ENCODE measurements around the gene NT5M. TPM values are rescaled to one million over a fixed set of nuclear protein-coding genes. Genes with fewer than 3 reads are reported as not detected.

The NT5M gene
- total RNA-seq, 2 experiments from 2014 or later: 5.5 to 7.6 TPM

GRCh38 chr17:17391668-17392370, 88.6 kb downstream of the NT5M start:
- Mint-ChIP-seq H3K27me3 (peaks cover 20% of the 10 kb centered on the region), H3K27ac (peak overlapping the region; percentile 76)

GRCh38 chr17:17393976-17394375, 90.8 kb downstream of the NT5M start:
- Mint-ChIP-seq H3K27ac (no peak overlapping the region), H3K9me3 (peaks cover 3% of the 10 kb centered on the region), H3K27me3 (peaks cover 20% of the 10 kb centered on the region), H3K36me3 (ENCODE audit: low read depth) (peaks cover 3% of the 10 kb centered on the region), H3K4me3 (no peak overlapping the region), H3K4me1 (peaks cover 23% of the 10 kb centered on the region)
- POLR2A ChIA-PET: no interaction called here
- no peak for DNase-seq
- CTCF ChIA-PET: interaction anchor here (1.9 kb wide), 1 partner anchor 103 kb away, joined by 6 read pairs; the partner anchor contains the start of gene RASD1

More at GRCh38 chr17:17391668-17392370, 88.6 kb downstream of the NT5M start:
- Mint-ChIP-seq H3K36me3 (ENCODE audit: low read depth) (peaks cover 3% of the 10 kb centered on the region), H3K9me3 (peaks cover 3% of the 10 kb centered on the region), H3K4me1 (peaks cover 23% of the 10 kb centered on the region), H3K4me3 (peak overlapping the region; percentile 62)
- DNase-seq: peak; percentile 68
- ChIA-PET CTCF (interaction anchor here (0.7 to 2.6 kb wide), 5 partner anchors 22 to 43 kb away, joined by 3 to 9 read pairs (median 3); no protein-coding TSS in a partner anchor), POLR2A (interaction anchor here (1.1 kb wide), 1 partner anchor 25 kb away, joined by 3 read pairs; no protein-coding TSS in a partner anchor)

GRCh38 chr17:17394494-17394893, 91.3 kb downstream of the NT5M start:
- POLR2A ChIA-PET: no interaction called here

GRCh38 chr17:17395246-17395802, 92.2 kb downstream of the NT5M start:
- Mint-ChIP-seq H3K4me3 (no peak overlapping the region), H3K36me3 (ENCODE audit: low read depth) (peaks cover 3% of the 10 kb centered on the region), H3K27me3 (peaks cover 15% of the 10 kb centered on the region), H3K9me3 (peaks cover 3% of the 10 kb centered on the region), H3K27ac (no peak overlapping the region), H3K4me1 (peaks cover 24% of the 10 kb centered on the region)
- CTCF ChIA-PET: interaction anchor here (1.1 kb wide), 1 partner anchor 101 kb away, joined by 4 read pairs; the partner anchor contains the start of gene RASD1
- no peak for DNase-seq
- POLR2A ChIA-PET: no interaction called here

More at GRCh38 chr17:17394494-17394893, 91.3 kb downstream of the NT5M start:
- Mint-ChIP-seq H3K27ac (no peak overlapping the region), H3K4me1 (peaks cover 23% of the 10 kb centered on the region), H3K27me3 (peaks cover 20% of the 10 kb centered on the region), H3K4me3 (no peak overlapping the region), H3K36me3 (ENCODE audit: low read depth) (peaks cover 3% of the 10 kb centered on the region), H3K9me3 (peaks cover 3% of the 10 kb centered on the region)
- no peak for DNase-seq
- CTCF ChIA-PET: interaction anchor here (1.9 kb wide), 1 partner anchor 102 kb away, joined by 6 read pairs; the partner anchor contains the start of gene RASD1

- POLR2A ChIA-PET: no interaction called here
- no peak overlapping the region for H3K27ac Mint-ChIP-seq
- peaks cover 3% of the 10 kb centered on the region for H3K36me3 Mint-ChIP-seq (ENCODE audit: low read depth)
- no peak overlapping the region for H3K4me3 Mint-ChIP-seq
- CTCF ChIA-PET: interaction anchor here (1.1 kb wide), 1 partner anchor 100 kb away, joined by 4 read pairs; the partner anchor contains the start of gene RASD1
- peaks cover 22% of the 10 kb centered on the region for H3K4me1 Mint-ChIP-seq
- peaks cover 3% of the 10 kb centered on the region for H3K9me3 Mint-ChIP-seq
- DNase-seq: no peak
- H3K27me3 Mint-ChIP-seq: peaks cover 14% of the 10 kb centered on the region
These were observed 92.7 kb downstream of the NT5M start for GRCh38 chr17:17395885-17396284.

Other genes with a start within 250 kb of the NT5M start
- gene PLD6, start 97.0 kb upstream of the NT5M start, total RNA-seq: 10 to 100 TPM; 10.9 to 11.8 TPM
- gene FLCN, start 66.2 kb upstream of the NT5M start, total RNA-seq: 10 to 100 TPM; 39.4 to 48.0 TPM
- 100 to 1,000 TPM; 100 TPM for gene COPS3, start 22.1 kb upstream of the NT5M start, total RNA-seq
- gene MED9, start 173.6 kb downstream of the NT5M start, total RNA-seq: 10 to 100 TPM; 14.3 to 14.6 TPM
- gene RASD1, start 193.0 kb downstream of the NT5M start, total RNA-seq: under 1 TPM; 0.29 to 0.42 TPM

Data from activated CD4-positive, alpha-beta T cell treated with anti-CD3 and anti-CD28 coated beads, Interleukin-2, amount 10 ng/mL, durations not matched to agents 7 days and 5 days (primary cell).